Panc1 (cell line): ENCODE measurements around the gene CCR9. TPM values are rescaled to one million over a fixed set of nuclear protein-coding genes. Genes with fewer than 3 reads are reported as not detected.

Experiments
- ATAC-seq: fragments of 200-7000 bp; cut with Tn5 transposase; 2 replicates; pipeline ENCODE4 v1.9.1; 2020; ENCODE audit warnings: mild to moderate bottlenecking, moderate library complexity
- BruUV-seq: library from RNA; stranded (reverse); fragments of 400-500 nt; replicated peaks from 2 replicates; lab custom pipeline; 2021; lab: Mats Ljungman, UMichigan
- CTCF ChIA-PET: fragments of 300-600 bp; sonication (Branson Sonifier 250); formaldehyde crosslinking; loops from one replicate; lab custom pipeline; 2022; ENCODE audit warnings: antibody characterized with exemption; lab: Charles Lee
- POLR2A ChIA-PET: fragments of 300-600 bp; sonication (Branson Sonifier 250); formaldehyde crosslinking; loops from one replicate; lab custom pipeline; 2022; ENCODE audit warnings: antibody characterized with exemption; lab: Charles Lee
- DNase-seq: peaks from one replicate; pipeline ENCODE4 v3.0.0-alpha.2; 2010; ENCODE audit warnings: low read depth, low spot score
- H3K27ac ChIP-seq: 2 replicates; pipeline ENCODE4 v1.5.1; 2011; ENCODE audit warnings: mild to moderate bottlenecking, low read length, inconsistent platforms
- H3K27me3 ChIP-seq: fragments of 200-500 bp; sonication (Bioruptor generic); 2 replicates; pipeline ENCODE4 v1.6.0; 2014; ENCODE audit warnings: low read length, inconsistent platforms; ENCODE audit not compliant: control insufficient read depth, insufficient read depth
- H3K36me3 ChIP-seq: fragments of 200-500 bp; sonication (Bioruptor generic); 2 replicates; pipeline ENCODE4 v1.5.1; 2014; ENCODE audit warnings: inconsistent platforms, mild to moderate bottlenecking, low read length, moderate library complexity; ENCODE audit not compliant: control insufficient read depth, insufficient read depth
- H3K4me1 ChIP-seq: 2 replicates; pipeline ENCODE4 v1.5.1; 2011; ENCODE audit warnings: inconsistent platforms, mild to moderate bottlenecking, low read length, moderate library complexity; ENCODE audit not compliant: control insufficient read depth, insufficient read depth
- H3K4me3 ChIP-seq, 2 experiments: 2 replicates each; pipeline ENCODE4 v1.5.1; 2011 to 2012; ENCODE audit warnings: low read depth in 2 of 2, low read length in 2 of 2, mild to moderate bottlenecking in 2 of 2, inconsistent platforms in 1 of 2, moderate library complexity in 1 of 2
- H3K9me3 ChIP-seq: fragments of 200-500 bp; sonication (Bioruptor generic); 2 replicates; pipeline ENCODE4 v1.5.1; 2014; ENCODE audit warnings: low read depth, mild to moderate bottlenecking, inconsistent platforms, low read length, moderate library complexity; ENCODE audit not compliant: control insufficient read depth, insufficient read depth
- POLR2AphosphoS5 ChIP-seq: IDR thresholded peaks from 2 replicates; pipeline ENCODE4 v1.6.1; 2012; ENCODE audit warnings: mild to moderate bottlenecking, low read depth, low read length, moderate library complexity
- SIN3A ChIP-seq: IDR thresholded peaks from 2 replicates; pipeline ENCODE4 v1.6.1; 2012; ENCODE audit warnings: low read depth, mild to moderate bottlenecking, low read length, moderate library complexity, borderline replicate concordance; ENCODE audit not compliant: insufficient read depth
- TCF7L2 ChIP-seq: IDR thresholded peaks from 2 replicates; pipeline ENCODE4 v1.6.1; 2011; ENCODE audit warnings: mild to moderate bottlenecking, low read depth, low read length, inconsistent platforms
- in situ Hi-C: cut with HindIII; loops from 2 replicates; pipeline ENCODE4 v1.10.0; 2016; ENCODE audit warnings: low sequenced_read_pairs, low pct_unique_long_range_greater_than_20kb
- intact Hi-C: fragments of 100-400 bp; cut with micrococcal nuclease; formaldehyde crosslinking; loops from one replicate; pipeline ENCODE4 v1.10.0; 2022; ENCODE audit not compliant: unreplicated experiment
- total RNA-seq: library from RNA; stranded (reverse); gene quantifications from one replicate; pipeline ENCODE4 v1.2.1, GENCODE V29; 2021; ENCODE audit not compliant: unreplicated experiment
- TF ChIP-seq, protein P1 (sequence below), 2 experiments: IDR thresholded peaks; 2 replicates each; pipeline ENCODE4 v1.6.1; 2011 to 2012; ENCODE audit warnings: low read depth in 2 of 2, control low read depth in 1 of 2, low read length in 1 of 2, mild to moderate bottlenecking in 1 of 2, moderate library complexity in 1 of 2; ENCODE audit not compliant: insufficient read depth in 1 of 2
- TF ChIP-seq, protein P2 (sequence below): fragments of 450-650 bp; IDR thresholded peaks from 2 replicates; pipeline ENCODE4 v1.5.1; 2017; ENCODE audit warnings: mild to moderate bottlenecking

Gene CCR9
- total RNA-seq, 1 experiment from 2014 or later, result not detected

DNA sequence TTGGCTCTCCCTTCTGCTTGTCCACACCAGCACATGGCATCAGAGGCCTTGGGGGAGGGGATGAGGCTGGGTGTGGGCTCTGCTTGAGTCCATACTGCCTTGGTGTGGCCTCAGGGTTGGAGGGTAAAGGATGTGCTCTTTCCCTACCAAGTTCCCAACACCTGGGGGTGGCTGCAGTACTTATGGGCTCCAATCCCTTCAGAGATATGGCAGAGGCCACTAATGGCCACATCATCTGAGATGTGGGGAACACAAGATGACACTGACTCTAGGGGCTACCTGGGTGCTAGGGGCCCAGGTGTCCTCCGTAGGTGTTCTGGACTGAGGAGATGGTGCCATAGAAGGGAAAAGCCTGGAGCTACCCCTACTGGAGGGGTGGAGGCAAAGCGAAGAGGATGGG lies 63.8 kb downstream of the CCR9 start:
- Histone ChIP-seq H3K9me3 (no peaks in the 10 kb centered on the region), H3K4me3 (no peak overlapping the region), H3K27me3 (no peaks in the 10 kb centered on the region), H3K36me3 (no peaks in the 10 kb centered on the region), H3K27ac (no peak overlapping the region), H3K4me1 (no peaks in the 10 kb centered on the region)
- BruUV-seq, result no TSS peak
- ChIA-PET POLR2A (no interaction called here), CTCF (no interaction called here)
- ATAC-seq (no peak), DNase-seq (no peak)
- intact Hi-C loops (no loop called here), in situ Hi-C loops (no loop called here)
- TF ChIP-seq SIN3A (no peak), TCF7L2 (no peak)

DNA sequence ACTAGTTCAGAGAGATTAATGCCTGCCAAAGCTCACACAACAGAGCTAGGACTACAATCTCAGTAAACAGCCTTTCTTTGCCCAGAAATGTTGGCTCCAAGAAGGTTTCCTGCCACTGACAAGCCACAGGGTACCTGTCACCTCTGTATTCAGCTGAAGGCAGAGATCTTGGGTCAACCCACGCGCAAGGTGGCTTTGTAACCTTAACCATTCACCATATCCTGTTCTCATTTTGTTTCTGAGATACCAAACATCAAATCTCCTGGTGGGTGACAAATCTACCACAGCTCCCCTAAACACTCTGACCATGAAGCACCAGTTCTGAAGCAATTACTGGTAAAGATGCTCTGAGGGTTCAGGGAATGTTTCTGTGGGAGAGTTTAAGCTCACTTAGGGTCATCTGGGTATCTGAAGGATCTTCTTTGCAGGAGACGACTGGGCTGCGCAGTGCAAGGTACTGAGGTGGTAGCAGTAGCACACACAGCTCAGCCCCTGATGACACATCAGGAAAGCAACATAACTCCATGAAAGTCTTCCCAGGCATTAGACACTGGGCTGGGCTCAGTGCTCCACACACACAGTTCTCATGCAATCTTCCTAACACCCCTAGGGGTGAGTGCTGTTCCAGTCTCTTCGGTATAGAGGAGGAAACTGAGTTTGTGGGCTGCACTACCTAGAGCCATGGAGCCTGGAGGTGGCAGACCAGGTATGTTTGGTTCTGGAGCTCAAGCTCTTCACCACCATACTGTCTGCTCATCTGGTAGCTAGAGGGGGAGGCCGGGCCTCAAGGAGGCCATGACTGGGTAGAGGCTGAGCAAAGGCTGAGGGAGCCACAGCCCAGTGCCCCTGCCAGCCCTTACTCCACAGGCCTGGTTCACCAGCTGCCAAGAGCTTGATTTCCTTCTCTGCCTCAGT lies 64.6 kb downstream of the CCR9 start:
- ATAC-seq, result no peak
- Histone ChIP-seq H3K27me3 (no peaks in the 10 kb centered on the region), H3K9me3 (no peaks in the 10 kb centered on the region), H3K27ac (no peak overlapping the region), H3K4me3 (no peak overlapping the region), H3K4me1 (no peaks in the 10 kb centered on the region), H3K36me3 (no peaks in the 10 kb centered on the region)
- no TSS peak for BruUV-seq
- ChIA-PET CTCF (no interaction called here), POLR2A (no interaction called here)
- no peak for DNase-seq
- in situ Hi-C loops, result no loop called here
- intact Hi-C loops, result no loop called here
- TF ChIP-seq, protein P1, sequence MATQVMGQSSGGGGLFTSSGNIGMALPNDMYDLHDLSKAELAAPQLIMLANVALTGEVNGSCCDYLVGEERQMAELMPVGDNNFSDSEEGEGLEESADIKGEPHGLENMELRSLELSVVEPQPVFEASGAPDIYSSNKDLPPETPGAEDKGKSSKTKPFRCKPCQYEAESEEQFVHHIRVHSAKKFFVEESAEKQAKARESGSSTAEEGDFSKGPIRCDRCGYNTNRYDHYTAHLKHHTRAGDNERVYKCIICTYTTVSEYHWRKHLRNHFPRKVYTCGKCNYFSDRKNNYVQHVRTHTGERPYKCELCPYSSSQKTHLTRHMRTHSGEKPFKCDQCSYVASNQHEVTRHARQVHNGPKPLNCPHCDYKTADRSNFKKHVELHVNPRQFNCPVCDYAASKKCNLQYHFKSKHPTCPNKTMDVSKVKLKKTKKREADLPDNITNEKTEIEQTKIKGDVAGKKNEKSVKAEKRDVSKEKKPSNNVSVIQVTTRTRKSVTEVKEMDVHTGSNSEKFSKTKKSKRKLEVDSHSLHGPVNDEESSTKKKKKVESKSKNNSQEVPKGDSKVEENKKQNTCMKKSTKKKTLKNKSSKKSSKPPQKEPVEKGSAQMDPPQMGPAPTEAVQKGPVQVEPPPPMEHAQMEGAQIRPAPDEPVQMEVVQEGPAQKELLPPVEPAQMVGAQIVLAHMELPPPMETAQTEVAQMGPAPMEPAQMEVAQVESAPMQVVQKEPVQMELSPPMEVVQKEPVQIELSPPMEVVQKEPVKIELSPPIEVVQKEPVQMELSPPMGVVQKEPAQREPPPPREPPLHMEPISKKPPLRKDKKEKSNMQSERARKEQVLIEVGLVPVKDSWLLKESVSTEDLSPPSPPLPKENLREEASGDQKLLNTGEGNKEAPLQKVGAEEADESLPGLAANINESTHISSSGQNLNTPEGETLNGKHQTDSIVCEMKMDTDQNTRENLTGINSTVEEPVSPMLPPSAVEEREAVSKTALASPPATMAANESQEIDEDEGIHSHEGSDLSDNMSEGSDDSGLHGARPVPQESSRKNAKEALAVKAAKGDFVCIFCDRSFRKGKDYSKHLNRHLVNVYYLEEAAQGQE (IDR thresholded peaks at IDR 0.05; ENCODE audit: insufficient read depth in 1 of 2, low read depth in 2 of 2, low read length in 1 of 2), result no peak
- TF ChIP-seq, protein P2, sequence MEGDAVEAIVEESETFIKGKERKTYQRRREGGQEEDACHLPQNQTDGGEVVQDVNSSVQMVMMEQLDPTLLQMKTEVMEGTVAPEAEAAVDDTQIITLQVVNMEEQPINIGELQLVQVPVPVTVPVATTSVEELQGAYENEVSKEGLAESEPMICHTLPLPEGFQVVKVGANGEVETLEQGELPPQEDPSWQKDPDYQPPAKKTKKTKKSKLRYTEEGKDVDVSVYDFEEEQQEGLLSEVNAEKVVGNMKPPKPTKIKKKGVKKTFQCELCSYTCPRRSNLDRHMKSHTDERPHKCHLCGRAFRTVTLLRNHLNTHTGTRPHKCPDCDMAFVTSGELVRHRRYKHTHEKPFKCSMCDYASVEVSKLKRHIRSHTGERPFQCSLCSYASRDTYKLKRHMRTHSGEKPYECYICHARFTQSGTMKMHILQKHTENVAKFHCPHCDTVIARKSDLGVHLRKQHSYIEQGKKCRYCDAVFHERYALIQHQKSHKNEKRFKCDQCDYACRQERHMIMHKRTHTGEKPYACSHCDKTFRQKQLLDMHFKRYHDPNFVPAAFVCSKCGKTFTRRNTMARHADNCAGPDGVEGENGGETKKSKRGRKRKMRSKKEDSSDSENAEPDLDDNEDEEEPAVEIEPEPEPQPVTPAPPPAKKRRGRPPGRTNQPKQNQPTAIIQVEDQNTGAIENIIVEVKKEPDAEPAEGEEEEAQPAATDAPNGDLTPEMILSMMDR, result no peak
- TF ChIP-seq POLR2AphosphoS5 (no peak), TCF7L2 (no peak), SIN3A (no peak)

DNA sequence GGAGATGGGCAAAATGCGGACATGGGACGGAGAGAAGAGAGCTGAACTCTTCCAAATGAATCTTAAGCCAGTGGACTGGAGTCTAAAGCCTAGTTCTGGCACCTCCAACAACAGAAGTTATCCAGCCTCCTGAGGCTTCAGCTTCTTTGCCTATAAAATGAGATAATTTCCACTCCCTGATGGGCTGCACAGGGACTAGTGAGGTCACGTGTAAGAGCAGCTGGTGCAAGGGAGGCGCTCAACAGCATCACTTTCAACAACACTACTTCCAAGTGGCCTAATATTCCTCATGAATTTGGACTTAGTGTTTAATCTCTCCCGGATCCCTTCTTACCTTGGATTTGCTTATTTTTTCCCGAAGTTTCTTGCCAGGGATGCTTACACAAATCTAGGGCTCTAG lies 65.6 kb downstream of the CCR9 start:
- POLR2A ChIA-PET, result no interaction called here
- Histone ChIP-seq H3K4me1 (no peaks in the 10 kb centered on the region), H3K27ac (no peak overlapping the region), H3K9me3 (no peaks in the 10 kb centered on the region), H3K36me3 (no peaks in the 10 kb centered on the region), H3K4me3 (no peak overlapping the region), H3K27me3 (no peaks in the 10 kb centered on the region)
- no TSS peak for BruUV-seq
- TF ChIP-seq, protein P2, result no peak
- TF ChIP-seq, protein P1 (IDR thresholded peaks at IDR 0.05; ENCODE audit: insufficient read depth in 1 of 2, low read depth in 2 of 2, low read length in 1 of 2), result no peak
- DNase-seq (no peak), ATAC-seq (no peak)
- CTCF ChIA-PET, result no interaction called here
- intact Hi-C loops (no loop called here), in situ Hi-C loops (no loop called here)
